ENCODE measurements around the gene TSPAN3.

- TF ChIP-seq CTCF (IDR thresholded peaks at IDR 0.05) (no peak), POLR2A (IDR thresholded peaks at IDR 0.05) (no peak)
Measured at GRCh38 chr15:77014132-77015081, 56.5 kb downstream of the TSPAN3 start.
